GM21576 (cell line): ENCODE measurements around the gene NRDC.
A peak's percentile ranks its signal among the peaks of the same experiment; 100 is the strongest.

ENCODE experiments used
- ATAC-seq: cut with Tn5 transposase; IDR thresholded peaks from one replicate; pipeline ENCODE4 v1.9.1; 2021; ENCODE audit warnings: mild to moderate bottlenecking, moderate library complexity; ENCODE audit not compliant: unreplicated experiment

The NRDC gene

DNA sequence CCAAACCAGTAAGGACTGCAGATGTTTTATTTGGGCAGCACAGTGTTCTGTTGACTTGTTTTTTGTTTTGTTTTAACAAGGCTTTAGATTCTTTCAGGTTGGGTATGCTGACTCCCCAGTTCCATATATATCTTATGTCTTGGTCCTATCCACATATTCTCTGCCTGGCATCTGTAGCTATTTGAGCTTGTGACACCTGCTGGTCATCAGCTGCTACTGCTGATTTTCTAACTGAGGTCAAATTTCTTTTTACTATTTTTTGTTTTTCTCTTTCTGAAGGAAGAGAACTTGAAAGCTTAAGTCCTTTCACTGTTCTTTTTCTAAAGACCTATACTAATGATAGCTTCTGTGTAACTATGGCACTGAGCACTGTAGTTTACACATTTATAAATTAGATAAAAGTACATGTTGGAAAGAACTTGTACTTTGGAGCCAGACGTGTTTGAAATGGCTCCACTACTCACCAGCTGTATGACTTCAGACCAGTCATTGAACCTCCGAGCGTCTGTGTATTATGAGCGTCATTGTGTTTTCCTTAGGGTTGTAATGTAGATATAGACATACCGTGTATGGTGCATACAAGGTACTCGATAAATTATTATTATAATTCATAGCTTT, 109.4 kb downstream of the NRDC start:
- ATAC-seq: peak; percentile 60

- no peak for ATAC-seq
These were observed 117.2 kb downstream of the NRDC start for GRCh38 chr1:51761351-51761750.

DNA sequence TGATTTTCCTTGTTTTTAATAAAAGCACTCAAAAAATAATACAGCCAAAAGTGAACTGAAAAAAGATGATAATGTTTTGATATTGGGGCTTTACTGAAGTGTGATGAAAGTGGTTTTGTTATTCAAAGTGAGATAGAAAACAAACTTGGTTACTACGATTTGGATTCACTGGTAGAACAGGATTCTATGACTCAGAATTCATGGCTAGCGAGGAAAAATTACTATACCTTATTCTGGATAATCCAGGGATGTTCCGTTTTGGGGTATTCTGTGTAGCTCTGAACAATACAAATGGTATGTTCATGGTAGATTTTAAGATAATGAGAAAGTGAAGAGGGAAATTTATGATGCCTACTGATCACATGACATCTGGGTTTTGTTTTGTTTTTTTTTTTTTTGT, 117.7 kb downstream of the NRDC start:
- no peak for ATAC-seq

DNA sequence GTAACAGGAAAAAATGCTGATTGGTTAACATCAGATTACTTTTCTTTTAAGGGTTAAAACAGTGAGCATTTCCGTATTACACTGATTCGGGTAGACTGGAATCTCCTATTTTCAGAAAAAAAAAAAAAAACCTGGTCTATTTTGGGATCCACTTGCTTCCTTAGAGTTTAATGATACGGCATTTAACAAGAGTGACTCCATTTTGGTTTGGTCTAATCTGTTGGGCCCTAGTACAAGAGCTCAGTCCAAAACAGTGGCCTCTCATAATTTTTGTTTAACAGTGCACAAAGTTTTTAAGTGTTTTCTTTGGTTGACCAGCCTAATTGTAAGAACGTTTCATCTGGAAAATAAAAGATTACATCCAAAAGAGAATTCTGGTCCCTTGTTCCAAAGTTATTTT, 120.2 kb downstream of the NRDC start:
- ATAC-seq: no peak

- ATAC-seq: no peak
These were observed 122.2 kb downstream of the NRDC start for GRCh38 chr1:51756290-51756689.

GRCh38 chr1:51755437-51755836, 123.1 kb downstream of the NRDC start:
- ATAC-seq: no peak

DNA sequence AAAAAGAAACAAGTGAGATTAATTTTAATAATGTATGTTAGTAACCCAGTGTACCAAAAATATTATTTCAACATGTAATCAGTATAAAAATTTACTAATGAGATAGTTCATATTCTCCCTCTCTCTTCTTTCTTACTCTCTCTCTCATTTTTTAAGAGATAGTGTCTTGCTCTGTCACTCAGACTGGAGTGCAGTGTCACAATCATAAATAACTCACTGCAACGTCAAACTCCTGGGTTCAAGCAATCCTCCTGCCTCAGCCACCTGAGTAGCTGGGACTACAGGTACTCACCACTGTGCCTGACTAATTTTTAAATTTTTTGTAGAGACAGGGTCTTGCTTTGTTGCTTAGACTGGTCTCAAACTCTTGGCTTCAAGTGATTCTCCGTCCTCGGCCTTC, 123.9 kb downstream of the NRDC start:
- ATAC-seq: no peak

DNA sequence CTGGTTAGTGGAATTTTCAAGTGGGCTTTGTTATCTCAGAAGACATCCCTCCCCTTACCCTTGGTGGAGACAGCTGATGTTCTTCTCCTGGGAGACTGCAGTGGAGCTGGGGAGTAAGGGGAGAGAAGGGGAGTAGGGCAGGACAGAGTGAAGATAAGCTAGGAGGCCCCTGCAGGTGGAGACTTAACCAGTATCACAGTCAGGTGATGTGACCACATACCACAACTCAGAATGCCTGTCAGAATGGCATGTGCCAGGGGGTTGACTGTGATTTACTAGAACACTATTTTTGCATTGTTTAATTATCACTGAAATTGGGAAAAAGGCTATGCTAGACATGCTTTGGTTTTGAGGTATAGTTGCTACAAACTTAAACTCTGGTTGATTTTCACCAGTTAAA, 124.6 kb downstream of the NRDC start:
- no peak for ATAC-seq

GRCh38 chr1:51752073-51752948, 126.2 kb downstream of the NRDC start:
- ATAC-seq: no peak

DNA sequence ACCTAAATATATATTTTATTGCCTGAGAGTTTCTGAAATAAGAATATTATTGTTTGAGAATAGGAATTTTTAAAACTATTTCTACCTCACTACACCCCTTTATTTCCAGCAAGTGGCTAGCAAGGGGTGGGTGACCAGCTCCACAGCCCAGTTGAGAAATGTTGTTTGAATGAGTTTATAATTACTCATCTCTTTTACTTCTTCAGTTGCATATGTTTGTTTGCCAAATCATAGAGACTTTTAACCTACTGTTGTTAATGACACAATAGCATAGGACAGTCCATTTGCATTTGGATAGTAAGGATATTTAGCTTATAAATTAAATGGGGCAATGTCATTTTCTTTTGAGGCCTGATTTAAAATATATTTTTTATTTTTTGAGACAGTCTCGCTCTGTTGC, 127.8 kb downstream of the NRDC start:
- ATAC-seq: no peak

GRCh38 chr1:51750218-51750617, 128.3 kb downstream of the NRDC start:
- no peak for ATAC-seq

GRCh38 chr1:51749151-51749550, 129.4 kb downstream of the NRDC start:
- ATAC-seq: no peak

DNA sequence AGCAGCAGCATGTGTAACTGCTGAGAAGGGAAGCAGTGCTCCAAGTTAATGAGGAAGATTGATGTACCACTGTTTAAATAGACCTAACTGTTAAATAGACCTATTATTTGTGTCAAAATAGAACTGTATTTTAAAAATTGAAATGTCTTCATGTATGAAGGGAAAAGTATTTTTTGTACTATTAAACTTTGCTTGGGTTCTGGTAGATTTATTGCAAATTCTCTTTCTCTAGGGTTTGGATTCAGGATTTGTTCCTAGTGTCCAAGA, 133.3 kb downstream of the NRDC start:
- ATAC-seq: no peak

- ATAC-seq: no peak
These were observed 133.8 kb downstream of the NRDC start for GRCh38 chr1:51744506-51745303.

GRCh38 chr1:51741121-51741681, 137.3 kb downstream of the NRDC start:
- no peak for ATAC-seq

GRCh38 chr1:51740652-51741051, 137.9 kb downstream of the NRDC start:
- ATAC-seq: no peak
